B cell (primary cell): ENCODE measurements around the gene PRPF19. TPM values are rescaled to one million over a fixed set of nuclear protein-coding genes. Genes with fewer than 3 reads are reported as not detected.

Experiments used
- ATAC-seq: fragments of 200-7000 bp; cut with Tn5 transposase; one replicate; pipeline ENCODE4 v1.10.0; 2021; ENCODE audit warnings: low read depth, mild to moderate bottlenecking, moderate number of reproducible peaks, moderate library complexity
- CTCF ChIA-PET: fragments of 350-600 bp; sonication (Branson Sonifier 250); formaldehyde crosslinking; loops from one replicate; lab custom pipeline; 2021; ENCODE audit warnings: antibody characterized with exemption, inconsistent platforms; lab: Charles Lee
- POLR2A ChIA-PET: fragments of 350-600 bp; sonication (Branson Sonifier 250); formaldehyde crosslinking; loops from one replicate; lab custom pipeline; 2021; ENCODE audit warnings: antibody characterized with exemption; lab: Charles Lee
- DNase-seq: peaks from one replicate; pipeline ENCODE4 v3.0.0; 2013
- H2AFZ ChIP-seq: 2 replicates; pipeline ENCODE4 v1.6.1; 2012; ENCODE audit warnings: mild to moderate bottlenecking, low read depth, low read length; ENCODE audit not compliant: insufficient read depth, poor library complexity, severe bottlenecking
- H3K27ac ChIP-seq, 2 donors: 1 replicate in 1 of 2; 2 replicates in 1 of 2; pipeline ENCODE4 v1.5.1; 2012 to 2013; ENCODE audit warnings: low read length in 2 of 2, mild to moderate bottlenecking in 2 of 2, moderate library complexity in 1 of 2
- H3K27me3 ChIP-seq, 4 experiments: fragments of 200-600 bp in 1 of 4; sonication (generic) in 1 of 4; replicated peaks in 1 of 4; 1 replicate in 2 of 4; 2 replicates in 2 of 4; pipeline versions ENCODE4 v1.6.1 to v1.7.0; 2013 to 2016; ENCODE audit warnings: low read length in 3 of 4, mild to moderate bottlenecking in 2 of 4, mixed read lengths in 1 of 4, moderate library complexity in 1 of 4; ENCODE audit not compliant: insufficient read depth in 4 of 4, control insufficient read depth in 3 of 4; ENCODE audit errors: control extremely low read depth in 1 of 4
- H3K36me3 ChIP-seq, 2 experiments: replicated peaks in 1 of 2; 1 replicate in 1 of 2; 2 replicates in 1 of 2; pipeline versions ENCODE4 v1.6.1 to v1.7.1; 2013; ENCODE audit warnings: low read length in 1 of 2; ENCODE audit not compliant: insufficient read depth in 2 of 2, control insufficient read depth in 1 of 2; ENCODE audit errors: control extremely low read depth in 1 of 2, extremely low read depth in 1 of 2
- H3K4me1 ChIP-seq, 2 donors: fragments of 200-600 bp in 1 of 2; sonication (generic) in 1 of 2; 1 replicate in 1 of 2; 2 replicates in 1 of 2; pipeline versions ENCODE4 v1.5.1 to v1.6.1; 2013 to 2017; ENCODE audit warnings: low read length in 2 of 2; ENCODE audit not compliant: control insufficient read depth in 2 of 2, insufficient read depth in 2 of 2
- H3K4me2 ChIP-seq: replicated peaks from 2 replicates; pipeline ENCODE3; 2012; ENCODE audit warnings: mild to moderate bottlenecking, low read depth, low read length; ENCODE audit not compliant: poor library complexity, severe bottlenecking
- H3K4me3 ChIP-seq, 5 experiments: fragments of 200-600 bp in 1 of 5; sonication (generic) in 1 of 5; 1 replicate in 3 of 5; 2 replicates in 2 of 5; pipeline versions ENCODE4 v1.5.1 to v1.7.0; 2011 to 2016; ENCODE audit warnings: low read length in 4 of 5, mild to moderate bottlenecking in 4 of 5, low read depth in 2 of 5, control low read depth in 1 of 5, moderate library complexity in 1 of 5; ENCODE audit not compliant: insufficient read depth in 1 of 5; ENCODE audit errors: control extremely low read depth in 1 of 5, extremely low read depth in 1 of 5
- H3K79me2 ChIP-seq: fragments of 200-600 bp; sonication (generic); one replicate; pipeline ENCODE4 v1.6.0; 2016; ENCODE audit warnings: low read length; ENCODE audit not compliant: control insufficient read depth, insufficient read depth
- H3K9ac ChIP-seq: fragments of 200-600 bp; sonication (generic); 2 replicates; pipeline ENCODE4 v1.6.1; 2017; ENCODE audit warnings: mild to moderate bottlenecking, low read length, moderate library complexity
- H3K9me3 ChIP-seq, 3 donors: one replicate each; pipeline versions ENCODE4 v1.6.1 to v1.7.1; 2013; ENCODE audit warnings: low read length in 2 of 3; ENCODE audit not compliant: control insufficient read depth in 2 of 3, insufficient read depth in 1 of 3; ENCODE audit errors: control extremely low read depth in 1 of 3
- H4K20me1 ChIP-seq: 2 replicates; pipeline ENCODE4 v1.6.0; 2012; ENCODE audit warnings: mild to moderate bottlenecking, low read length; ENCODE audit not compliant: insufficient read depth, control insufficient read depth, poor library complexity, severe bottlenecking
- H3K27ac Mint-ChIP-seq: one replicate; pipeline ENCODE4 v1.8.0; 2021; ENCODE audit warnings: mixed read lengths
- H3K27me3 Mint-ChIP-seq: one replicate; pipeline ENCODE4 v1.8.0; 2021; ENCODE audit warnings: mixed read lengths
- H3K4me1 Mint-ChIP-seq: one replicate; pipeline ENCODE4 v1.8.0; 2021; ENCODE audit warnings: mixed read lengths
- H3K4me3 Mint-ChIP-seq: one replicate; pipeline ENCODE4 v1.8.0; 2021; ENCODE audit warnings: mixed read lengths
- H3K9me3 Mint-ChIP-seq: one replicate; pipeline ENCODE4 v1.8.0; 2022; ENCODE audit warnings: mixed read lengths; ENCODE audit not compliant: insufficient read depth
- EZH2 ChIP-seq: IDR thresholded peaks from 2 replicates; pipeline ENCODE4 v1.6.1; 2012; ENCODE audit warnings: borderline replicate concordance, low read depth, mild to moderate bottlenecking, moderate library complexity, low read length; ENCODE audit not compliant: insufficient read depth, poor library complexity, severe bottlenecking
- WGBS: methylation state at CpG from one replicate; pipeline ENCODE4 v1.1.5; 2013; ENCODE audit warnings: missing lambda C conversion rate; ENCODE audit not compliant: insufficient coverage; 5-methylcytosine and 5-hydroxymethylcytosine counted together
- intact Hi-C: fragments of 100-400 bp; cut with micrococcal nuclease; formaldehyde crosslinking; loops from one replicate; pipeline ENCODE4 v1.10.0; 2022
- polyA plus RNA-seq: library from polyadenylated mRNA; depleted of rRNA; stranded (reverse); fragments of >200 nt; gene quantifications from 2 replicates; pipeline ENCODE4 v1.2.3, GENCODE V29; 2012
- total RNA-seq, 2 donors: library from RNA; stranded (reverse); fragments of 120-200 nt in 1 of 2; gene quantifications; 1 replicate in 1 of 2; 2 replicates in 1 of 2; pipeline versions ENCODE4 v1.2.3 to v1.2.4, GENCODE V29; 2013 to 2022
- TF ChIP-seq, protein P1 (sequence below): fragments of 200-600 bp; IDR thresholded peaks from one replicate; pipeline ENCODE4 v1.8.0; 2022; ENCODE audit warnings: antibody characterized with exemption, mild to moderate bottlenecking

Gene PRPF19
- total and polyA plus RNA-seq, 2 donors (not counting 1 experiment from before 2014, with no cell fraction given): 41.8 to 89.9 TPM

DNA sequence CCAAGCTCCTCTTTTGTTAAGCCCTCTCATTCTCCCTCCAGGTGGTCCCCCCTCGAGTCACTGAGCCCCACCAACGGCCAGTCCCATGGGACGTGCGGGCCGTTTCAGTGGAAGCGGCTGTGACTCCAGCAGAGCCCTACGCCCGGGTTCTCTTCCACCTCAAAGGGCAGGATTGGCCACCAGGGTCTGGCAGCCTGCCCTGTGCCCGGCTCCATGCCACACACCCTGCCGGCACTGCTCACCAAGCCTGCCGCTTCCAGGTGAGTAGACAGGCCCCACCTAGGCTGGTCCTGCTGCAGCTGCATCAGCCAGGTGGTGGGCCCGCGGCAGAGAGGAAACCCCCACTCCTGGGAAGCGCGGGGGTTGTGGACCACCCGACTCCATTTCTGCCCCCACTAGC lies 21.2 kb upstream of the PRPF19 start:
- no peak overlapping the region for H3K27ac ChIP-seq
- H3K36me3 ChIP-seq: peaks cover 0 to 5% of the 10 kb centered on the region in 2 experiments
- DNase-seq: no peak
- H3K27me3 ChIP-seq: peaks cover 0 to 24% (median 7%) of the 10 kb centered on the region in 4 experiments
- no peak overlapping the region for H3K27ac Mint-ChIP-seq
- H3K4me1 ChIP-seq: peaks cover 45 to 54% of the 10 kb centered on the region in 2 donors
- CTCF ChIA-PET: interaction anchor here (1.0 to 5.6 kb wide), 2 partner anchors 12 to 43 kb away, joined by 3 to 26 read pairs; partner anchors contain the start of gene TMEM109
- peaks cover 7% of the 10 kb centered on the region for H3K27me3 Mint-ChIP-seq
- H3K4me3 ChIP-seq: no peak overlapping the region
- no peak for TF ChIP-seq EZH2
- TF ChIP-seq, protein P1, sequence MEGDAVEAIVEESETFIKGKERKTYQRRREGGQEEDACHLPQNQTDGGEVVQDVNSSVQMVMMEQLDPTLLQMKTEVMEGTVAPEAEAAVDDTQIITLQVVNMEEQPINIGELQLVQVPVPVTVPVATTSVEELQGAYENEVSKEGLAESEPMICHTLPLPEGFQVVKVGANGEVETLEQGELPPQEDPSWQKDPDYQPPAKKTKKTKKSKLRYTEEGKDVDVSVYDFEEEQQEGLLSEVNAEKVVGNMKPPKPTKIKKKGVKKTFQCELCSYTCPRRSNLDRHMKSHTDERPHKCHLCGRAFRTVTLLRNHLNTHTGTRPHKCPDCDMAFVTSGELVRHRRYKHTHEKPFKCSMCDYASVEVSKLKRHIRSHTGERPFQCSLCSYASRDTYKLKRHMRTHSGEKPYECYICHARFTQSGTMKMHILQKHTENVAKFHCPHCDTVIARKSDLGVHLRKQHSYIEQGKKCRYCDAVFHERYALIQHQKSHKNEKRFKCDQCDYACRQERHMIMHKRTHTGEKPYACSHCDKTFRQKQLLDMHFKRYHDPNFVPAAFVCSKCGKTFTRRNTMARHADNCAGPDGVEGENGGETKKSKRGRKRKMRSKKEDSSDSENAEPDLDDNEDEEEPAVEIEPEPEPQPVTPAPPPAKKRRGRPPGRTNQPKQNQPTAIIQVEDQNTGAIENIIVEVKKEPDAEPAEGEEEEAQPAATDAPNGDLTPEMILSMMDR: no peak
- intact Hi-C loops: no loop called here
- H3K4me1 Mint-ChIP-seq: peaks cover 48% of the 10 kb centered on the region
- no peaks in the 10 kb centered on the region for H3K9me3 Mint-ChIP-seq
- no peak overlapping the region for H3K4me3 Mint-ChIP-seq
- no peak overlapping the region for H3K4me2 ChIP-seq
- H3K9me3 ChIP-seq: peaks cover 0 to 4% (median 0%) of the 10 kb centered on the region in 3 donors
- no peaks in the 10 kb centered on the region for H3K79me2 ChIP-seq
- no peak overlapping the region for H3K9ac ChIP-seq
- 90% methylated on average over 11 of the region's 16 CpGs for WGBS
- no peak overlapping the region for H2AFZ ChIP-seq
- POLR2A ChIA-PET: interaction anchor here (0.6 to 11.4 kb wide), 2 partner anchors 11 to 87 kb away, joined by 3 to 96 read pairs; partner anchors contain the start of gene TMEM109
- ATAC-seq: no peak
- peaks cover 16% of the 10 kb centered on the region for H4K20me1 ChIP-seq

GRCh38 chr11:60927061-60927592 lies 20.7 kb upstream of the PRPF19 start:
- Histone ChIP-seq H3K9me3 (peaks cover 0 to 4% (median 0%) of the 10 kb centered on the region in 3 donors), H3K36me3 (peaks cover 0 to 9% of the 10 kb centered on the region in 2 experiments), H3K27me3 (peaks cover 0 to 28% (median 7%) of the 10 kb centered on the region in 4 experiments), H2AFZ (no peak overlapping the region), H3K9ac (no peak overlapping the region), H3K4me1 (peaks cover 40 to 49% of the 10 kb centered on the region in 2 donors), H3K79me2 (no peaks in the 10 kb centered on the region), H3K4me3 (no peak overlapping the region), H3K4me2 (no peak overlapping the region), H3K27ac (no peak overlapping the region), H4K20me1 (peaks cover 20% of the 10 kb centered on the region)
- H3K27me3 Mint-ChIP-seq: peaks cover 7% of the 10 kb centered on the region
- TF ChIP-seq EZH2: no peak
- TF ChIP-seq, protein P1: no peak
- H3K9me3 Mint-ChIP-seq: no peaks in the 10 kb centered on the region
- WGBS: 85% methylated on average over 7 of the region's 8 CpGs
- H3K27ac Mint-ChIP-seq: no peak overlapping the region
- ATAC-seq: no peak
- ChIA-PET POLR2A (interaction anchor here (0.6 to 11.4 kb wide), 2 partner anchors 10 to 87 kb away, joined by 3 to 96 read pairs; partner anchors contain the start of gene TMEM109), CTCF (interaction anchor here (1.0 to 5.6 kb wide), 2 partner anchors 12 to 44 kb away, joined by 3 to 26 read pairs; partner anchors contain the start of gene TMEM109)
- H3K4me3 Mint-ChIP-seq: no peak overlapping the region
- peaks cover 46% of the 10 kb centered on the region for H3K4me1 Mint-ChIP-seq
- DNase-seq: no peak
- intact Hi-C loops: no loop called here
